GM18498 (cell line): ENCODE measurements around the gene DPP6.

Experiments used
- ATAC-seq: cut with Tn5 transposase; IDR thresholded peaks from one replicate; pipeline ENCODE4 v1.9.1; 2021; ENCODE audit warnings: mild to moderate bottlenecking, moderate library complexity; ENCODE audit not compliant: unreplicated experiment

The DPP6 gene

DNA sequence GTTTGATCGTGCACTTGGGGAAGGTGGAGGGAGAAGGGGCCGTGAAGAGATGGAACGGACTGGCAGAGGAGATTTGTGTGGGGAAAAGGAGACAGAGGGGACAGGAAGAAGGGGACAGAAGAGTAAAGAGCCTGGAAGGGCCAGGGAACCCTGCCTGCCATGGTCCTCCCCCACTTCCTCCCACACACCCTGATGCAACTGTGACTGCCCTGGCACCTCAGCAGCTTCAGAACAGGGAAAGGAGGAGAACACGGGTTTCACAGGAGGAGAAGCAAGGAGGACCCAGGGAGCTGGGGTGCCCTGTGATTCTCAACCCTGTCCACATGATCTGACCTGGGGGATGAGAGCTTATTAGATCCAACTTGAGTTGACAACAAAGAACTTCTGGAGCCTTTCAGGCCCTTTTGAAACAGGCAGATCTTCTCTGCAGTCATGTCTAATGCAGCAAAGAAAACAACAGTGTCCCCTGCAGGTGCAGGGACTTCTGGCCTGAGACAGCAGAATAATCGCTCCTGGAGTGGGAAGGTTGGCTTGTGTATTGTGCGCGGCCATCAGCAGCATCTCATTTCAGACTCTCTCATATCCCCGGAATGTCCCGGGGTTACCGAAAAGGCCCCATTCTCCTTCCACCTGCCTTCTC lies 529.2 kb downstream of the DPP6 start:
- no peak for ATAC-seq

DNA sequence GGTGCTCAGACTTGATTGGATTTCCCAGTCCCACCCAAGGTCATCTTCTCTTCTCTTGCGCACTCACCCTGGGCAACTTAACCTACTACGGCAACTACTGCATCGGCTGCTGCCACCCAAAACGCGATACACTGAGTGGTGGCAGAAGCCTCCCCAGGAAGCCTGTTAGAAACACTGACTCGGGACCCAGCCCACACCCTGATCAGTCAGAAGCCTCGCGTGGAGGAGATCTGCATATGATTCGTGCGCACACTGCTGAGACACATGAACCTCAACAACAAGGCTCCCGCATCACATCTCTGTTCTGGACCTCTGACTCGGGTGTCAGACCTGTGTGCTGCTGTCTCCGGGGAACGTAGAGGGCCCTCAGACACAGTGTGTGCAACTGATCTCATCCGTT lies 531.3 kb downstream of the DPP6 start:
- ATAC-seq: no peak

DNA sequence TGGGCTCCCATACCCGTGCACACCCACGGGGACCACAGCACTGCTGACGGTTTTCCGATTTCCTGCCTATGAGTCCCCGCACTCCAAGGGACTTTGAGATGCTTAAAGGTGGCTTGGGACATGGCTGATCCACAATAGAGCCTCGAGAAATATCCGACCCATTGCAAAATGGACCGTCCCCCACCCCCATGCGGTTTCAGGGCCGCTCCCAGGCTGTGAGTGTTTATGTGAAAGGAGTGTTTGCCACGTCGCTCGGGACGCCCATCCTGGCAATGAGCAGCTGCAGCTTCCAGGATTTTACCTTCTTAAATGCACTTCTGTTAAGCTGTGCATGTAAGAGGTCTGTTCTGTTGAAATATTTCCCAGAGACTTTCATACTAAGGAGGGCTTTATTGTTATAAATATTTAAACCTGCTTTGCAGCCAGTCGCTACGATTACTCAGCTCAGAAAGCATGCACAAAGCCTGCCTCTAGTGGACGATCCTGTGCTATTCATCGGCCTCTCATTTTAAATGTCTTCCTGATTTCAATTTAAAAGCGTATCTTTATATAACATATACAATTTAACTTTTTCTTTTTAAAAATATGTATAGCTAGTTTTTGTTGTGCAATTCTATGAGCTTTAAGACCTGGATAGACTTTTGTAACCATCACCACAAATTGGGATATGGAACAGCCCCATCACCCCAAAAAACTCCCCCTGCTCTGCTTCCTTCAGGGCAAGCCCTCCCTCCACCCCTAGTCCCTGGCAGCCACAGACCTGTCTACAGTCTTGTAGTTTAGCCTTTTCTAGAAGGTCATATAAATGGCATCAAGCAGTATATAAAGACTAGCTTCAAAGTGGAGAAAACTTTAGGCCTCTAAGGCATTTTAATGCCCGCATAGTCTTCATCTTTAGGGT lies 532.4 kb downstream of the DPP6 start:
- no peak for ATAC-seq

DNA sequence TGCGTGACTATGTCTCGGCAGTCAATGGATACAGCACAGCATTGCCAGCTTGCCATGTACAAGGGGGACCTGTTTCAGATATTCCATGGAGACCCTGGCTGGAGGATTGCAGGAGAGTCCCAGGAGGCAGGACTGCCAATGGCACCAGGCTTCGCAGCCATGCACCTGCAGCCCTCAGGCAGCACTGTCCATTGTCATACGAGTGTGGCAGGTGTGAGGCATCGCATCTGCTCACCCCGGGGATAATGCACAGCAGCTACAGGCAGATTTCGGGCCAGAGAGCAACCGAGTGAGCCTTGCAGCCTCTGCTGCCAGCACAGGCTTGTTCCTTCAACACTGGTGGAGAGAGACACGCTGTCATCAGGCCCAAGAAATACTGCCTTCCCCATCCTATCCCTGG lies 535.6 kb downstream of the DPP6 start:
- ATAC-seq: no peak

DNA sequence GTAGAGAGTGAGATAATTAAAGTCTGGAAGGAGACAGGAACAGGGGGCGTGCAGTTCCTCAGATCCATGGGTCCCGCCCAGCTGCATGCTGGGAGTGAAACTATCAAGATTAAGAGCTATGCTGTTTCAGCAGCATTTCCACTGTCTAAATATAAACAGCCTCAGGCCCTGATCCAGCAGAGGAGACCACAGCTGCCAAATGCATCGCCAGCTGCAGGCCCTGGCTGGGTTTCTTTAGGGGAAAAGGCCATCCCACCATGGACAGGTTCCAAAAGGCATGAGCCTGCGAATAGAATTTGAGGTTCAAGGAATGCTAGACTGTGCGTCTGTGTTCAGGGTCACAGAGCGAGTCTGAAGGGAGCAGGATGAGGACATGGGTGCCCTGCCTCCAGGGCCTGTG lies 539.3 kb downstream of the DPP6 start:
- no peak for ATAC-seq

DNA sequence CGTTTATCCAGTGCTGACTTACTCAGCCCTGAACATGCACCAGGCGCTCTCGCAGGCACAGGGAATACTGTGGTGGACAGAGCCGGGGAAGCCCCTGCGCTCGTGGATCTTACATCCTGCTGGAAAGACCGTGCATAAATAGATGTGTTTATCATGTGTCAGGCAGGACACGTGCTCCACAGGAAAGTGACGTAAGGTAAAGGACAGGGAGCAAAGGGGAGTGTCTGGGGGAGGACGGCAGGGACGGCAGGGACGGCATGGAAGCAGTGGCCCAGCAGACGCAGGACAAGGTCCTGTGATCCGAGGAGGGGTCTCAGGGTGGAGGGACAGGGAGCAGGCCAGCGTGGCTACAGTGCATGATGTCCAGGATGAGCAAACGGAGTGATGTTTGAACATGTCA lies 540.2 kb downstream of the DPP6 start:
- no peak for ATAC-seq

DNA sequence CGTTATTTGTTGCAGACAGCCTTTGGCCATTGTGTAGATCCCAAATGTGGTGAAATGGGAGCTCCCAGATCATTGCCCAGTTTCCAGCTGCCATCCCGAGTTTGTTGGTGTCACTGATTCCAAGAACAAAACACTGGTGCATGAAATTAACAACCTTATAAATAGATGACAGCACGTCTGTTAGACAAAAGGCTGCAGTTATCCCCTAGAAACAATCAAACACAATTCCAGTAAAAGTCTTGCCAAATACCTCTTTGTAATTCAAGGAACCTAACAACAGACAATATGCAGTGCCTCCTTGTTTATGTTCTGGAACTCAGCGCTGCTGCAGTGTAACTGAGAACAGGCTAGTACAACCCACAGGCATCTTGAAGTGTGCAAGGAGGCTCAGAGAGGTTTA lies 546.2 kb downstream of the DPP6 start:
- no peak for ATAC-seq

DNA sequence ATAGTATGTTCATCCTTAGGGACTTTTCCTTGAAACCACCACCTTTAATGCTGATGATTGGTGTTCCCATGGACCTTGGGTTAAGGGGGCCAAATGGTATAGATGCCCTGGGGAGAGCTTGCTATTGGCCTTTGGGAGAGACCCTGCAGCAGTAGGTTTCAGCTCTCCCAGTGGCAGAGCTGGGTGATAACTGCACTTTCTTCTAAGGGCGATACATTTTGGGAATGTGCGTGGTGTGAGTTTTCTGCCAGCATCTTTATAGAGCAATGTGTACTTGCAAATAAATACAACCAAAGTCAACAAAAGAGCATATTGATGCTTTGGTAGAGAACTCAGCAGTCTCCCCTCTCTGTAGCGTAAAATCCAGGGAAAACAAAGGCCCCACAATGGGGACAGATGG lies 546.7 kb downstream of the DPP6 start:
- no peak for ATAC-seq

DNA sequence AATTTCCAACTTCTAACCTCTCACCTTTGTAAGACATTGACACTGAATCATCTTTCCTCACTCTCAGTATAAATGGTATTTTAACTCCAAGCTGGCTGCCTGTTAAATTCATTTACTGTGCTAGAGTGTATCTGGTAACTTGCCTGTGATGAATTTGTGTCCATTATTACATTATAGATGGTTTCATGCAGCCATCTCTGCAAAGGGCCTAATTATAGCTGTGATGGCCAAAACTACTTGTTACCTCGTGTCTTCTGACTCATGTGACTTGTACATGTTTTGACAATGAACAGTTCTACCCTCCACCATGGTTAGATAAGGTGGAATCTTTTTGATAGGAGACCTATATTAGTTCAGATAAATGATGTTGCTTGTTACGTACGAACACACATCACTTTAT lies 558.7 kb downstream of the DPP6 start:
- ATAC-seq: no peak

DNA sequence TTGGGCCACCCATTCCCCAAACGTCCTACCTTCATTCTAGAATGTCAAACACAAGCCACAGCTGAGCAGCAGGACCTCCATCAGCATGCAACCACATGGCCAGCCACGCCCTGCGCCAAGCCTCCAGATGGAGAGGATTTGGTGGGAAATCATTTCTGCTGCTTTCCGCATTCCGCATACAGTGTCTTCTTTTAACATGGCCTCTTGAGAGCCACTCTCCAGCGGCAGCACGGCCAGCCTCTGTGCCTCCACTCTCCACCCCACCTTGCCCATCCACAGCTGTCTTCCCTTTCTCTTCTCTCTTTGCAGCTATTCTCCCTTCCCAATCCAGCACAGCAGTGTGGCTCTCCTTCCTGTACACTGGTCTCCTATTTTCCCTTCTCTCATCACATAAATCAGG lies 561.6 kb downstream of the DPP6 start:
- ATAC-seq: no peak

DNA sequence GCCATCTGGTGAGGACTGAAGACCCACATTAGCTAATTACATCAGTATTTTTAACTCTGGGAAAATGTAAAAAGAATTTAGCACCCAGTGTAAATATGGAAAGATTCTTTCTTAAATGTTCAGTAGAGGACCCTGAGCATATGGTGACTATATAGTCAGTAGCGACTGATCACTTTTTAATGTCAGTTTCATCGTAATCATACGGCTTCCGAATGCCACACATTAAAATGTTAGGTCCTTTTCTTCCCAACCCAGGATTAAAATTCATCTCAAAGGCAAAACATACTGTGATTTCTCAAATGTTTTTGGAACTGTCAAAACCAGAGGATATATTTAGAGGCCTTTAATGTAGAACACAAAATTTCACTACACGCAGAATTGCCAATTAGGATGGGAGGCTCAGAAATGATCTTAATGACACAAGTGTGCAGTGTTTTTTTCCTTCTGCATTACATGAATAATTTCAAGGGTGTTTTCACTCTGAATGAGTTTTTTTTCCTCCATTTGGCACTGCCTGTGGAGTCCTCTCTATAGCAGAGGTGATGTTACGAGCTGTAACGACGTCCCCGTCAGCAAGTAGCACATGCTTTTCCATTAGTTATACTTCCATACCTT lies 568.0 kb downstream of the DPP6 start:
- no peak for ATAC-seq

DNA sequence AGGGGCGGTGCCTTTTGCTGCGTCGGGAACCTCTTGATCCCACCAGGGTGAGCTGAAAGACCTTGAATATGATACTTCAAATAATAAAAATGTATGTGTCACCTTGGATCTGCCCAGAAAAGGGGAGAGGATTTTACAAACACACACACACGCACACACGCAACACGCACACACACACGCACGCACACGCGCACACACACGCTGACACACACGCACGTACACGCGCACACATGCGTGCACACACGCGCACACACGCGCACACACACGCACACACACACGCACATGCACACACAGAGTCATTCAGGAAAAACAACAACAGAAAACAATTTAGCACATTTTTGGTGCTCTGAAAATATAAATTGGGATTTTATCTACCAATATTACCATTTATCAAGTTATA lies 571.2 kb downstream of the DPP6 start:
- no peak for ATAC-seq

DNA sequence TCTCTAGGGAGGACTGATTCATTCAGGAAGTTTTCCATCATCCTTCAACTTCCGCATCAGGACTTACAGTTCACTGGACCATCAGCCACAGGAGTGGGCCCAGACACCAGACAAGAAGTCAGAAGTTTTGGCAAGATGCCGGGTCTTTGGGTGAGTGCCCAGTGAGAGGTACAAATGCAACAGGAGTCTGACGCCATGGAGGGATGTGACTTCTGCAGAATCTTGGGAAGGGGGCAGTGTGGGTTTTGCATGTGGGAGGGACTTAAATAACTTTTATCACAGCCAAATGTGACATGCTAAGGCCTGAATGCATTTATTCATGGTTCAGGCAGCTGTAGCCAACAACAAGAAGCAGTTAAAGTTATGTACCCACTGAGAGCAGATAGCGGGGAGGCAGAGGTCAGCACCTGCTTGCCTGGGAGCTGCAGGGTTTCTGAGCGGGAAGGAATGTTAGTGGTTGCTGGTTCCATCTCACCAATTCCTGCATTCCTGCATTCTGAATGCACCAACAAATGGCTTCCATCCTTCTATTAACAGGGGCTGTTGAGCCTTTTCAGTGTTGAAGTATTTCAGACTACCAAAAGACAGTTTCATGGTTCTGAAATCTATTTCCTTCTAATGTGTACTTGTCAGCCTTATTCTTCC lies 575.6 kb downstream of the DPP6 start:
- no peak for ATAC-seq

DNA sequence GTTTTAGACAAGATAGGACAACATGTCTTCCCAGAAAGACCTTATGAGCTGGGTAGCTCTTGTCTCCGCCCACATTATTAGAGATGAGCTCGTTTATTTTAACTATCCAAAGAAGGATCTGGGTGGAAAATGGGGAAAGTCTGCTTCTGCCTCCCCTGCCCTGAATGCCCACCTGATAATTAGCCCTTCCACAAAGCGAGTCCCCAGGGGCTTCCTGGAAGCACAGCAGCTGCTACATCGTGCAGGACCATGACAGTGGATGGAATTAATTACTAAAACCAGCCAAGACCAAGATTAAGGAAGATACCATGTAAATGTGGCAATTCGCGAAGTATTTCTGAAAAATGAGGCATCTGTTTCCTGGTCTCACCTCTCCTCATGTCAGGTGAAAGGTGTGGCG lies 576.4 kb downstream of the DPP6 start:
- ATAC-seq: no peak

DNA sequence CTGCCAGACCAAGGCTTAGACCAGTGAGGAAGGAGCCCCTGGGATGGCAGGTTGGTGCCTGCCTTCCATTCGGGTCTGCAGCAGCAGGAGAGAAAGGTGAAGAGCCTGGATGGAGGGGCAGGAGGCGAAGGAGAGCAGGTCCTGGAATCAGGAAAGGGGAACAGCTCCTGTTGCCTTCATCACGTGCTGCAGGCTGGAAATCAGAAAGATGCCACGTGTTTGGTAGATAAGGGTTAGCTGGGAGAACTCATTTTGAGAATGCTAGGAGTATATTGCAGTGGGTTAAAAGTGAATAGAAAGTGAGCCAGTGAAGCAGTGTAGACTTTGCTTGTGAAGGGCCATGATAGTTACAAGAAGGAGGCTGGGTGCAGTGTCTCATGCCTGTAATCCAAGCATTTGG lies 579.0 kb downstream of the DPP6 start:
- no peak for ATAC-seq

DNA sequence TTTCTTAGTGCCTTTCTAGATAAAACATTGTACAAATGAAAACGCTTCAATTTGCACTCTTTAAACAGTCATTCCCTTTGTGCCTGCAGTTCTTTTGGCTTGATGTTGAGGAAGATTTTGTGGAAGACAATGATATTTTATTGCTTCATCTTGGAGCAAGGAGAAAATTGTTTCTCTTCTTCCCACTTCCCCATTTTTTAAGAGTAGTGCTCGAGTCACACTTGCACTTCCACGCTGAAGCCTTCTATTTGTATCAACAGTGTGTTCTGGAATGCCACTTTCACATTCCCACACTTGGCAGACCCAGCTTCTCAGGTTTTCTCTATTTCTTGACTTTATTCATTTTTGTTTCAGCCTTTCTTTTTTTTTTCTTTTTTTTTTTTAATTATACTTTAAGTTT lies 581.4 kb downstream of the DPP6 start:
- ATAC-seq: no peak

DNA sequence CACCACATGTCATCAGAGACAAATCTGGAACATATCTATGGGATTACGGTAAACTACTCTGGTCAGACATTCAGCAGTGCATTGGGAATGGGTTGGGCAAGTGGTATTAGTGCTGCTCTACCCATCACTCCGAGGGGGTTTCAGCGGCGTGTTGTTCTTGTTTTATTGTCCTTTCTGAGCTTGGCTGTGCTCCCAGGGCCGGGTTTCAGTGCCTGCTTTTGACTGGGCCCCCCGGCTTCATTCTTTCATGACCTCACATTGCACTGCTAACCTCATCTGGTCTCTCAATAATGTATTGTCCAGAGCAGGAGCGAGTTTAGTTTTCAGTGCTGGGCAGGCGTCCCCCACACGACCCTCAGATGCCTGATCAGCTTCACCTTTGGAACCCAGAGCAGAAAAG lies 586.1 kb downstream of the DPP6 start:
- no peak for ATAC-seq

DNA sequence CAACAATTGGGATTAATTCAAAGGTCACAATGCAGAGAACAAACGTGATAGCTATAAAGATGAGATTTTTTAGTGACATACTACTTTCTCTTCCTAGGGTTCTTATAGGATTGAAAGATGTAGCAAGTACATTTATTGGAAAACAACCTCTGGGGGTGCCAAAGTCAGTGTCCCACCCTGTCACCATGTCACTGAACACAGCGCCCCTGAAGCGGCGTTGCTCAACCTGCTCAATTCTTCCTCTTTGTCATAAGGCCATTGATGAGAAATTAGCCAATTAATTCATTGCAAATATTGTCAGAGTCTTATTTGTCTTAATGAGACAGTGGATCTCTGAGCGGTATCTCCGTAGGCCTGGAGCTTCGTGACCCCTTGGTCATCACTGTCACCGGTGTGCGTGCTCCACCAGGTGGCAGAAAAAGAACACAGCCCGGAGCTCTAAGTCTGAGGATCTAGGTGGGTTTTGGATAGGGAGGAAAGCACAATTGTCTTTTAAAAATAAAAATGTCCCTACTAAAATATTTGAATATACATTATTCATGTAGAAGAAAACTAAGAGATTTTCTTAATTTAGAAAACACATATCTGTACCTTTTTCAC lies 588.2 kb downstream of the DPP6 start:
- no peak for ATAC-seq

DNA sequence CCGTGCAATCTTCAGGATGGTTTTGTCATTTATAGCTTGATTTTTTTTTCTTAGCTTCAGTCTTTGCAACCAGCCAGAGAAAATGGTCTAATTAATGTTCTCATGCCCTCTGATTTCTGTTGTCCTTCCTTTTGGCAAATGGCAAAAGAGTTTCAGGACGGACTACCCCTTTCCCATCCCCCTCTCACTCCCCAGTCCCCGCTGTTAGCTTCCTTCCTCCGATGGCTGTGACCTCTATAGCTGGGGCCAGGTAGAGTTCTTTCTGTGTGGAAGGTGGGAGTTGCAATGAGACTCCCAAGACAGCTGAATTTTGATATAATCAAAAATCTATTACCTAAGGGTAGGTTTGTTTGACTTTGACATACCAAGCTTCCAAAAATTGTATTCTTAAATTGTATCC lies 588.7 kb downstream of the DPP6 start:
- no peak for ATAC-seq

DNA sequence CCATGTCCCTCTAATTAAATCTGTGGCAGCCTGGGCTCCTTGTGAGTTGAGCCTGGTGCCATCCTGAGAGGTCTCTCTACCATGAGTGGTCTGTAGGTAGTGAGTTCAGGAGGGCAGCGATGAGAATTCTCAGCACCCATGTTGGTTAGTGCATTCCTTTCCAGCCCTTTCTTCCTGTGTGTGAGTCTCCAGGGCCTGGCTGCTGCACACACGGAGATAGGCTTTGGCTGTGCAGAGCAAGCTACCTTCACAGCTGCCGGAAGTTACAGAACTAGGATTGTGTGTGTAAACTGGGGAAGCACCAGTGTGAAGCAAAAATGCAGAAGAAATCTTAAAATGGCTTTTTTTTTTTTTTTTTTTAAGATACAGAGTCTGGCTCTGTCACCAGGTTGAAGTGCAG lies 592.2 kb downstream of the DPP6 start:
- no peak for ATAC-seq
